Psoas muscle (tissue), 8 donors: ENCODE results near the gene CHRNA1. TPM values are rescaled to one million over a fixed set of nuclear protein-coding genes. Genes with fewer than 3 reads are reported as not detected.

Source experiments
- ATAC-seq, 4 donors: fragments of 200-7000 bp; cut with Tn5 transposase; one replicate each; pipeline ENCODE4 v1.9.1; 2020; ENCODE audit warnings: moderate library complexity in 3 of 4, mild to moderate bottlenecking in 2 of 4
- DNase-seq, 2 donors: peaks; one replicate each; pipeline ENCODE4 v3.0.0-alpha.2; 2020
- H3K27ac ChIP-seq: fragments of 200-600 bp; one replicate; pipeline ENCODE4 v1.8.0; 2022
- H3K27me3 ChIP-seq, 3 donors: fragments of 200-600 bp in 1 of 3; one replicate each; pipeline versions ENCODE4 v1.6.1 to v1.8.0; 2013 to 2022; ENCODE audit warnings: low read length in 2 of 3, mild to moderate bottlenecking in 2 of 3, moderate library complexity in 1 of 3; ENCODE audit not compliant: insufficient read depth in 3 of 3
- H3K36me3 ChIP-seq, 2 donors: fragments of 200-600 bp in 1 of 2; one replicate each; pipeline versions ENCODE4 v1.6.1 to v1.8.0; 2013 to 2022; ENCODE audit warnings: low read depth in 1 of 2, mild to moderate bottlenecking in 1 of 2, moderate library complexity in 1 of 2; ENCODE audit not compliant: insufficient read depth in 1 of 2
- H3K4me1 ChIP-seq: fragments of 200-600 bp; one replicate; pipeline ENCODE4 v1.8.0; 2022
- H3K4me3 ChIP-seq: fragments of 200-600 bp; one replicate; pipeline ENCODE4 v1.8.0; 2022; ENCODE audit warnings: mild to moderate bottlenecking
- H3K9me3 ChIP-seq: fragments of 200-600 bp; one replicate; pipeline ENCODE4 v1.8.0; 2022
- CTCF ChIP-seq: fragments of 200-600 bp; IDR thresholded peaks from one replicate; pipeline ENCODE4 v1.8.0; 2022; ENCODE audit warnings: antibody characterized with exemption
- WGBS, 3 donors: extraction: QIAGEN DNeasy Blood & Tissue Kit; methylation state at CpG; one replicate each; pipeline versions ENCODE4 v1.1.6 to v1.1.7; 2013; 5-methylcytosine and 5-hydroxymethylcytosine counted together
- intact Hi-C, 2 donors: fragments of 100-400 bp; cut with DNase I; formaldehyde crosslinking; loops; one replicate each; pipeline versions ENCODE4 v1.11.0 to v1.14.2; 2022
- long read RNA-seq, 2 donors: library from polyadenylated mRNA; unstranded; transcript quantifications; one replicate each; pipeline ENCODE4 v2.0.0, GENCODE V29; 2021
- polyA plus RNA-seq, 3 donors: library from polyadenylated mRNA; stranded (reverse); fragments of 200-250 nt; gene quantifications; one replicate each; pipeline ENCODE4 v1.2.3, GENCODE V29; 2013
- total RNA-seq, 4 donors: library from RNA; stranded (reverse); fragmentation: NEBNext Ultra II Directional in 2 of 4; extraction: Animal tissue kit (Norgen Biotek cat#: 25700) in 2 of 4; gene quantifications; one replicate each; pipeline versions ENCODE4 v1.2.1 to v1.2.4, GENCODE V29; 2021 to 2023
- donor health status: healthy with polysubstance abuse.
- donor health status: DM: no; HTN: no; CAD: no; lungs with moderate emphysema.
- donor health status: Bipolar disorder and iron deficiency.
- donor health status: healthy.
- donor health status: DM: yes; HTN: yes; CAD: no.
- donor health status: DM: no; HTN: no; CAD: no.
- donor health status: DM: no; HTN: no; CAD: no.
- donor health status: DM: yes; HTN: yes; CAD: no.

Gene CHRNA1
- 100 to 1,000 TPM in 3 of 4 donors, 10 to 100 TPM in 1; 51.0 to 278 (median 147) TPM for total RNA-seq
- 100 to 1,000 TPM in 1 of 3 donors, 10 to 100 TPM in 2; 31.7 to 123 (median 54.0) TPM for polyA plus RNA-seq
- long read RNA-seq, donor 1, transcript CHRNA1-201 (10 exons, 1,980 nt) = minor isoform, 47 of 182 reads
- long read RNA-seq, donor 1, transcript CHRNA1-202 (9 exons, 1,984 nt) = major isoform, 89 of 182 reads
- long read RNA-seq, donor 1, partial matches to known transcripts = 35 of 182 reads
- long read RNA-seq, donor 1, other reads (novel, unspliced or antisense) = 9 of 182 reads
- long read RNA-seq, donor 2, transcript CHRNA1-202 (9 exons, 1,984 nt) = major isoform, 28 of 68 reads
- long read RNA-seq, donor 2, transcript CHRNA1-201 (10 exons, 1,980 nt) = minor isoform, 26 of 68 reads
- long read RNA-seq, donor 2, partial matches to known transcripts = 13 of 68 reads
- long read RNA-seq, donor 2, other reads (novel, unspliced or antisense) = 1 of 68 reads

- peak within 1 kb of the TSS; percentile 78 for H3K4me3 ChIP-seq
- ATAC-seq = peak; percentile 86 to 89 (median 88)
- peaks cover 0 to 10% of the 10 kb centered on the region in 2 donors for H3K36me3 ChIP-seq
- 56 to 69% (median 63%) methylated on average over 13 of the region's 13 CpGs for WGBS, 3 donors
- H3K4me1 ChIP-seq = peaks cover 34% of the 10 kb centered on the region
- no peaks in the 10 kb centered on the region for H3K27me3 ChIP-seq
- no peak for TF ChIP-seq CTCF
- intact Hi-C loops = no loop called here
- DNase-seq = peak; percentile 56 to 71
- peak within 1 kb of the TSS; percentile 87 for H3K27ac ChIP-seq
- no peaks in the 10 kb centered on the region for H3K9me3 ChIP-seq
Observed at GRCh38 chr2:174764280-174765255, at the start of gene CHRNA1. Gene CHRNA1 (minus strand): TSS chr2:174764472. CDS start chr2:174764394, 78 bp downstream.

- Histone ChIP-seq H3K9me3 (no peaks in the 10 kb centered on the region), H3K4me3 (no peak overlapping the region), H3K27me3 (no peaks in the 10 kb centered on the region), H3K27ac (no peak overlapping the region), H3K4me1 (no peaks in the 10 kb centered on the region), H3K36me3 (no peaks in the 10 kb centered on the region)
- intact Hi-C loops = no loop called here
- no peak for TF ChIP-seq CTCF
- ATAC-seq = no peak
- 90 to 92% (median 90%) methylated on average over 7 of the region's 7 CpGs for WGBS, 3 donors
- DNase-seq = no peak
Observed at GRCh38 chr2:174812037-174812436, 47.8 kb upstream of the CHRNA1 start.

GRCh38 chr2:174807931-174808330 is 43.7 kb upstream of the CHRNA1 start:
- DNase-seq = no peak

GRCh38 chr2:174805803-174806202 is 41.5 kb upstream of the CHRNA1 start:
- Histone ChIP-seq H3K4me1 (no peaks in the 10 kb centered on the region), H3K4me3 (no peak overlapping the region), H3K9me3 (no peaks in the 10 kb centered on the region), H3K36me3 (no peaks in the 10 kb centered on the region), H3K27me3 (no peaks in the 10 kb centered on the region), H3K27ac (no peak overlapping the region)
- WGBS, 3 donors = 33 to 76% (median 38%) methylated on average over 1 of the region's 1 CpG
- DNase-seq (no peak), ATAC-seq (no peak)
- intact Hi-C loops = no loop called here
- TF ChIP-seq CTCF = no peak

More at GRCh38 chr2:174807931-174808330, 43.7 kb upstream of the CHRNA1 start:
- no peaks in the 10 kb centered on the region for H3K9me3 ChIP-seq
- H3K36me3 ChIP-seq = no peaks in the 10 kb centered on the region
- no peak overlapping the region for H3K4me3 ChIP-seq
- H3K4me1 ChIP-seq = no peaks in the 10 kb centered on the region
- H3K27me3 ChIP-seq = no peaks in the 10 kb centered on the region
- no peak for TF ChIP-seq CTCF
- ATAC-seq = no peak
- no peak overlapping the region for H3K27ac ChIP-seq
- intact Hi-C loops = no loop called here
- WGBS, 3 donors = 66 to 84% (median 66%) methylated on average over 1 of the region's 1 CpG
